Activated CD4-positive, alpha-beta T cell treated with anti-CD3 and anti-CD28 coated beads, Interleukin-2, Interleukin-4, amounts not matched to agents 100 ng/mL and 50 ng/mL, durations not matched to agents 16 hours and 8 hours (primary cell): Measurements from ENCODE around the gene GEMIN5.

Experiments
- DNase-seq: peaks from one replicate; pipeline ENCODE4 v3.0.0-alpha.2; 2020; ENCODE audit warnings: low spot score

GEMIN5 gene

DNA sequence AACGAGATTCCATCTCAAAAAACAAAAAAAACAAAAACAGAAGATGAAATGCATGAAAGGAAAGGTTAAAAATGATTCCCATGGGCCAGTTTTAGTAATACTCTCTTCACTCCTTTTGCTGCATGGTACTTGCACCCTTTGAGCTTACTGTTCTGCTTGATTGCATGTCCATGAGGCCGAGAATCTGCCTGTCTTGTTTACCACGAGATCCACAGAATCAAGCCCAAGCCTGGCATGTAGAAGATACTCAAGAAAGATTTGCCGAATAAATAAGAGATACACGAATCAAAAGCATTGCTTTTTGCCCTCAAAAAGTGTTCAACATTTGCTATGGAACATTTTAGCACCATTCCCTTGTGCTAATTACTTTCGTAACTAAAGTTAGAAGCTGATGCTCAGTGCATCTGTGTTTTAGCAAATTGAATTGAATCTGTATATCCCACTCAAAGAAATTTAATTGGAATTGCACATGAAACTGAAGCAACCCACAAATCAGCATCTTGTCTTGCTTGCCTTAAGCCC, 88.7 kb downstream of the GEMIN5 start:
- no peak for DNase-seq

DNA sequence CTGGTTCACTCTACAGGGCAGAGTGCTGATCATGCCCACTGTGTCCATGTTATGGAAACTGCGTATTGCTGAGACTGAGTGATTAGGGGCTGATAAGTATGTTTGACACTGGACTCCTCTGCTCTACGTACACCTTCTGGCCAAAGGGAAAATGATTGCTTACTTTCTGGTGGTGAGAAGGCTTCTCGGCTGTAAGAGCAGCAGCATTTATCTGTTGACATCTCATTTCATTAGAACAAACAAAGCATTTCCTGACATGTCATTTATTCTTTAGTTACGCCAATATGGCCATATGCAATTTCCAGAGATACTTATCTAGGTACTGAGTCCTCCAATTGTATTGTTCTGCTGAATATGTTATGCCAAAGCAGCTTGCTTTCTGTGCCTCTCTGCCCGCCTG, 93.2 kb downstream of the GEMIN5 start:
- no peak for DNase-seq

DNA sequence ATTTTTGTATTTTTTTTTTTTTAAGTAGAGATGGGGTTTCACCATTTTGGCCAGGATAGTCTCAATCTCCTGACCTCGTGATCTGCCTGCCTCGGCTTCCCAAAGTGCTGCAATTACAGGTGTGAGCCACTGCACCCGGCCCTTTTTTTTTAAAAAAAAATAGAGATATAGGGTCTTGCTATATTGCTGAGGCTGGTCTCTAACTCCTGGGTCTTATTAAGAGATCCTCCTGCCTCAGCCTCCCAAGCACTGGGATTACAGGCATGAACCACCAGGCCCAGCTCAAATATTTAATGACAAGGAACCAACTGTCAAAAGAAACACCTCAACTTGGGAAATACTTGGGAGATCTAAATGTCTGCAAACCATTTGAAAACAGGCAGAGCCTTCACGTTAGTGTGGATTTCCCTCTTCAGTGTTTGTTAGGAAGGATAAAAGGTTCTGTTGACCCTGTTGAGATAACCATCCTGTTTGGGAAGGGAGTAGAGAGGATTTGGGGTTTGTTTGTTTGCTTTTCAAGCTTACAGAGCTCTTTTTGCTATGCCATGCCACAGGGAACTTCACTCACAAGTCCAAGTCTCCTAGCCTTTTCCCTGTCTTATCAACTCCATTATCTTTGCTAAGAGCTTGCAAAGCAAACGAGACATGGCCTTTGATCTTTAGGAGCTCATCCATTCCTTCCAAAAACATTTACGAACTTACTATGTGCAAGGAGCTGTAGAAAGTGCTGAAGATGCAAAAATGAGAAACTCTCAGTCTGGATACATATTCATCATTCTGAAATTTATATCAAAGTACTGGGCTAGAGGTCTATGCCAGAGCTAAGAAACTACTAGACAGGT, 95.1 kb downstream of the GEMIN5 start:
- no peak for DNase-seq

DNA sequence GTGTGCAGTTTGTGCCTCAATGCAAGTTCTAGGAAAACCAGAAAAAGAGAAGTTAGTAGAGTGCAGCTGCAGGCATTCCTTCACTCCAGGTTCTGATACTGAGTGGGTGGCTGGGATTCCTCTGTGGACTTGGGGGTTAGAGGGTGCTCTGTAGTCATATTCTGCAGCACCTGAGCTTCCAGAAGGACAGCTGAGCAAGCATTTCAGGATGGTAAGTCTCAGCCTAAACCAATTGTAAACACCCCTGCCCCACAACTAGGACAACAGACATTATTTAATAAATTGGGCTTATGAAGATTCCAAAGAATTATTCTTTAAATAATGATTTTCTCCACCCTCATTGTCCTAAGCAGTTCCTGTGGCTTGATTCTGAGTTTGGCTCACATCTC, 96.7 kb downstream of the GEMIN5 start:
- no peak for DNase-seq

DNA sequence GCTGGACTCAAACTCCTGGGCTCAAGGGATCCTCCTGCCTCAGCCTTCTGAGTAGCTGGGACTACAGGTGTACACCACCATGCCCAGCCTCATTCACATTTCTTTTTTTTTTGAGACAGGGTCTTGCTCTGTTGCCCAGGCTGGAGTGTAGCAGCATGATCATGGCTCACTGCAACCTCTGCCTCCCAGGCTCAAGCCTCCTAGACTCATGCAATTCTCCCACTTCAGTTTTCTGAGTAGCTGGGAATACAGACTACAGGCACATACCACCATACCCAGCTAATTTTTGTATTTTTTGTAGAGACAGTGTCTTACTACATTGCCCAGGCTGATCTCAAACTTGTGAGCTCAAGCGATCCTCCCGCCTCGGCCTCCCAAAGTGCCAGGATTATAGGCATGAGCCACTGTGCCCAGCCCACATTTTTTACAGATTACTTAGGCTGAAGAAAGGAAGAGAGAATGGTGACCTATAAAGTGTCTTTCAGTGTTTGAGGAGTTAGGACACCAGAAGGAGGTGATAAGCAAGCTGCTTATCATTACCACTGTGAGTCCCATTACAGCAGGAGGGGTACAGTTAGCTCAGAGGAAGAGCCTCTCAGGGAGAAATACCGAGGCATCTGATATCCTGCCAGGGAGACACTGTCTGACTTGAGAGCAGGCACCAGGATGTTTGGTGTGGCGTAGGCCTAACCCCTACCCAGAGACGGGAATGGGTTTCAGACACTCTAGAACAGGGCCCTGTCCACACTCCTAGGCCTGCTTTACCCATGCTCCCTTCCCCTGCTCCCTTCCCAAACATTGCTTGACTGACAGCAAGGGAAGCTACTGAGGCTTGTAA, 97.4 kb downstream of the GEMIN5 start:
- no peak for DNase-seq
